C1 segment of cervical spinal cord (tissue), 14 donors: ENCODE data around the gene EFCAB5.
"Not testable (repeated sequence)": the region's sequence is repeated elsewhere in the genome, so short reads cannot be mapped to it uniquely, and the experiment has no call there.

Experiments
- DNase-seq, 14 donors: peaks; one replicate each; lab custom pipeline; 2025; lab: John Stamatoyannopoulos, UW

The EFCAB5 gene

DNA sequence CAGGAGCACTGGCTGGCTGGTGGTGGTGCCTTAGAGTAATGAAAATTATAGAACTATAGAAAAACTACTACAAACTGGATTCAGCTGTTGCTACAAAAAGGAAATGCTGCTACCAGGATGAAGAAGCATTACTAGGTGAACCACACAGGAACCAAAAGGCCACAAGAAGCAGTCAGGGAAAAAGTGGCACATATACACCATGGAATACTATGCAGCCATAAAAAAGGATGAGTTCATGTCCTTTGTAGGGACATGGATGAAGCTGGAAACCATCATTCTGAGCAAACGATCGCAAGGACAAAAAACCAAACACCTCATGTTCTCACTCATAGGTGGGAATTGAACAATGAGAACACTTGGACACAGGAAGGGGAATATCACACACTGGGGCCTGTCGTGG, 5.5 kb upstream of the EFCAB5 start:
- DNase-seq: not testable (repeated sequence)

DNA sequence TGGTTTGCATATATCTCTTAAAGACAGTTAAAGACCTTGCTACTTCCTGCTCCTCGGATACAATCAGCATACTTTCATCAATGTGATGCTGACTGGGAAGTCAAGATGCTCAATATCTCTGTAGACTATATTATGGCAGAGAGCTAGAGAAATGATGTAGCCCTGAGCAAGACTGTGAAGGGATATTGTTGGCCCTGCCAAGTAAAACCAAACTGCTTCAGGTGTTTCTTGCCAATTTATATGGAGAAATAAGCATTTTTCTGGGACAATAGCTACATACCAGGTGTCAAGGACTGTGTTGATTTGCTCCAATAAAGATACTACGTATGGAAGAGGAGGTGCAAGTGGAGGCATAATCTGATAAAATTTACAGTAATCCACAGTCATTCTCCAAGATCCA, 4.7 kb upstream of the EFCAB5 start:
- DNase-seq: no peak

DNA sequence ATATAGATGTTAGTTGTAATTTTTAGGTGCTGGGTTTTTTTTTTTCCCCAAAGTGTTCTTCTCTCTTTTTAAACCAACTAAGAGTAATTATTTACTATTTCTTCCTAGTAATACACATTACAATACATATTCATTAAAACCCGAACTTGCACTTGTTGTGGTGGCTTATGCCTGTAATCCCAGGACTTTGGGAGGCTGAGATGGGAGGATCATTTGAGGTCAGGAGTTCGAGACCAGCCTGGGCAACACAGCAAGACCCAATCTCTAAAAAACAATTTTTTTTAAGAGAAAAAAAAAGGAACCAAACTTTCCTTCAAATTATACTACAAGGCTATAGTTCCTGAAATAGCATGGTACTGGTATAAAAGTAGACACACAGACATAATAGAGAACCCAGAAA, 3.8 kb downstream of the EFCAB5 start:
- no peak for DNase-seq

DNA sequence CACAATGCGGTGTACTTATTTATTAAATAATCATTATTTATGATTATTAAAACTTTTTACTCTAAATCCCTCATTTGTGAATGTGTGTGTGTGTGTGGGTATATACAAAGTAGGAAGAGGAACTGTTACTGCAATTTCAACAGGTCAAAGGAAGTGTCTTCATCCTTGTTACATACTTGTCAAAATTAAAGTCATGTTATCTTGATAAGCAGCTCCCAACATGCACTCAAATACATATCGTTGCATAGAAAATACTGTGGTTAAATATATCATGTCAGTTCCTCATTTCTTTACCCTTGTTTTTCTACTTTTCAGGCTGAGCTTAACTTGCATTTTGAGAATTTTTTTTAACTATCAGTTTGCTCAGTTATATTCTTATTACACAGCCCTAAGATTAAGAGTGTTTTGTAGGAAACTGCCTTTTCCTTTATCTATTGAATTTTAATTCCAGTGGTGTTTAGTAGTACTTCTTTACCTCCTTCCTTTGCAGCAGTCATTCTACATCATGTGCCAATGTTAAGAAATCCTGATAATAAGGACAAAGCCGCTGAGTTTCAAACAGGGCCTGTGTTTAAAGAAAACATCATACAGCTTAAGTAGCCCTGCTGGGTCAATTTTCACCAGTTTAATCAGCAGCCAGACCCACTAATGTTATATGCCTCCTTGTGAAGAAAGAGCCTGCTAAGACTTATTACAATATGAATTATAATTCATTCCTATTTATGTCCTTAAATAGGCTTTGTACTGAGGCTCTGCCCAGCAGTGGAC, 7.2 kb downstream of the EFCAB5 start:
- no peak for DNase-seq

DNA sequence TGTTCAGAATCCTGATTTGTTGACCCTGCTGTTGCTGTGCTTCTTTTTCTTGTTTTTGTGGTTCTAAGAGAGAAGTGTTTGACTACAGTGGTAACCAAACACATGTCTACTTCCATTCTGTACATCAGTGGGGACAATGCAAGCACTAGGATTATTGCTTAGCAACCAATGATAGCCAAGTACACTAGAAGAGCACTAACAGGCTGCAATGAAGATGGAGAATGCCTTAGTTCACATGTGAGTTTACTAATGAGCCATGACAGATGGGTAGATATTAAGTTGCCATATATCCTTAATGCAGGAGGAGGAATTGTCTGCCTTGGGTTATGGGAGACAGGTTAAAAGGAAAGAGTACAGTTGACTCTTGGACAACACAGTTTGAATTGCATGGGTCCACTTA, 8.3 kb downstream of the EFCAB5 start:
- DNase-seq: no peak

DNA sequence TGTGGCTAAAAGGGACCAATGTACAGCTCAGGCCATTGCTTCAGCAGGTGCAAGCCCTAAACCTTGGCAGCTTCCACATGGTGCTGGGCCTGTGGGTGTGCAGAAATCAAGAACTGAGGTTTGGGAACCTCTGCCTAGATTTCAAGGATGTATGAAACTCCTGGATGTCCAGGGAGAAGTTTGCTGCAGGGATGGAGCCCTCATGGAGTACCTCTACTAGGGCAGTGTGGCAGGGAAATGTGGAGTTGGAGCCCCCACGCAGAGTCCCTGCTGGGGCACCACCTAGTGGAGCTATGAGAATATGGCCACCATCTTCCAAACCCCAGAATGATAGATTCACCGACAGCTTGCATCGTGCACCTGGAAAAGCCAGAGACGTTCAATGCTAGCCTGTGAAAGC, 13.0 kb downstream of the EFCAB5 start:
- DNase-seq: no peak

DNA sequence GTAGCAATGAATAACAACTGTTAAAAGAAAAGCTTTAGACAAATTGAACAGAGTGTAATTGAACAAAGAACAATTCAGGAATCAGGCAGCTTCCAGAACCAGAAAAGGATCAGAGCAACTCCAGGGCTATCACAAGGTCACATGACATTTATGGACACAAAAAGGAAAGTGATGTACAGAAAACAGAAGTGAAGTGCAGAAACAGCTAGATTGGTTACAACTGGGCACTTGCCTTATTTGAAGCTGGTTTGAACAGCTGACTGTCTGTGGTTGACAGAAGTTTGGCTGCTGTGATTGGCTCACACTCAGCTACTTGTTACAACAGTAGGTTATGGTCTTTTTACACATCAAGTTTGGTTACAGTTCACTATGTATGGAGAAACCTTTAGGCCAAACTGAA, 14.8 kb downstream of the EFCAB5 start:
- no peak for DNase-seq

DNA sequence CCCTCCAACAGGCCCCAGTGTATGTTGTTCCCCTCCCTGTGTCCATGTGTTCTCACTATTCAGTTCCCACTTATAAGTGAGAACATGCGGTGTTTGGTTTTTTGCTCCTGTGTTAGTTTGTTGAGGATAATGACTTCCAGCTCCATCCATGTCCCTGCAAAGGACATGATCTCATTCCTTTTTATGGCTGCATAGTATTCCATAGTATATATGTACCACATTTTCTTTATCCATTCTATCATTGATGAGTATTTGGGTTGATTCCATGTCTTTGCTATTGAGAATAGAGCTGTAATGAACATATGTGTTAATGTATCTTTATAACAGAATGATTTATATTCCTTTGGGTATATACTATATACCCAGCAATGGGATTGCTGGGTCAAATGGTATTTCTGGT, 16.1 kb downstream of the EFCAB5 start:
- not testable (repeated sequence) for DNase-seq

DNA sequence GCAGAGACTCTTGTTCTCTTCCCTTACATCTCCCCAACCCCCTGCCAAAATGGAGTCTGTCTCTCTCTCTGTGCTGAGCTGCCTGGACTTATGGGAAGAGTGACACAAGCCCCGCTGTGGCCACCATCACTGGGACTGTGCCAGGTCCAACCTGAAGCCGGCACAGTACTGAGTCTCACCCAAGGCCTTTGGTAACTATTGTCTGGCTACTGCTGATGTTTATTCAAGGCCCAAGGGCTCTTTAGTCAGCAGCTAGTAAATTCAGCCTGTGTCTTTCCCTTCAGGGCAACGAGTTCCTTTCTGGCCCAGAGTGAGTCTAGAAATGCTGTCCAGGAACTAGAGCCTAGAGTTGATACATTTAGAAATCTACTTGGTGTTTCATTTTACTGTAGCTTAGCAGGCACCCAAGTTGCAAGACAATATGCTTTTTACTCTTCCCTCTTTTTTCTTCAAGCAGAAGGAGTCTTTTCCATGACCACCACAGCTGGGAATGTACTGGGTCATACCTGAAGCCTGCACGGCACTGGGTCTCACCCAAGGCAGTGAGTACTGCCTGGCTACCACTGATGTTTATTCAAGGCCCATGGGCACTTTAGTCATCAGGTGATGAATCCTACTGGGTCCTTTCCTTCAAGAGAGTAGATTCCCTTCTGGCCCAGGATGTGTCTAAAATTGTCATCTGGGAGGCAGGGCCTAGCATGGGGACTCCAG, 17.7 kb downstream of the EFCAB5 start:
- no peak for DNase-seq

DNA sequence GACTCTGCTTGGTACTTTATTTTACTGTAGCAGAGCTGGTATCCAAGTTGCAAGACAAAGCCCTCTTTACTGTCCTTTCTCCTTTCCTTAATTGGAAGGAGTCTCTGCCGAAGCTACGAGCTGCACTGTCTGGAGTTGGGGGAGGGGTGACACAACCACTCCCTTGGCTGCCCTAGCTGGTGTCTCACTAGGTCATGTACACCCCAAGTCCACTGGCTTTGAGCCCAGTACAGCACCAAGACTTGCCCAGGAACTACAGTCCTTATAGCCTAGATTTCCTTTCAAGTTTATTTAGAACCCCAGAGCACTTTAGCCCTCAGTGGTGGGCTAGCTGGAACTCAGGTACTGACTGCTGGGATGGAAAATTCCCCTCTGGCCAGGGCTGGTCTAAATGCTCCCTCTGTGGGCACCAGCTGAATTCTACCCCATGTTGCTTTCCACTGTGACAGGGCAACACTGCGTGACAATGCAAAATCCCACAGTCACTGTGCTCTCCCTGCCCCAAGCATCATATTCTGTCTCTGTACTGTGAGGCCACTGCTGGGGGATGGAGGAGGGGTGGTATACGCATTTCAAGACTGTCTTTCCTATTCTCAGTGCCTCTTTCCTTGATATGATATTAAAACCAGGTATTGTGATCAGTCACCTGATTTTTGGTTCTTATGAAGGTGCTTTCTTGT, 18.4 kb downstream of the EFCAB5 start:
- no peak for DNase-seq

DNA sequence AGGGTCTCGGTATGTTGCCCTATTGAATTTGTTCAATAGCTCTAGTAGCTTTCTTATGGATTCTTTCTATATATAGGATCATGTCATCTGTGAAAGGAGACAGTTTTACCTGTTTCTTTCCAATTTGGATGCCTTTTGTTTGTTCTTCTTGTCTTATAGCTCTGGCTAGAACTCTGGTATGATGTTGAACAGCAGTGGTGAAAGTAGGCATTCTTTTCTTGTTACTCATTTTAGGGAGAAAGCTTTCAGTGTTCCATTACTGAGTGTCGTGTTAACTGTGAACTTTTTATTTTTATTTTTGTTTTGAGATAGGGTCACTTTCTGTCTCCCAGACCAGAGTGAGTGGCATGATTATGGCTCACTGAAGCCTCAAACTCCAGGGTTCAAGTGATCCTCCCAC, 21.2 kb downstream of the EFCAB5 start:
- DNase-seq: no peak

DNA sequence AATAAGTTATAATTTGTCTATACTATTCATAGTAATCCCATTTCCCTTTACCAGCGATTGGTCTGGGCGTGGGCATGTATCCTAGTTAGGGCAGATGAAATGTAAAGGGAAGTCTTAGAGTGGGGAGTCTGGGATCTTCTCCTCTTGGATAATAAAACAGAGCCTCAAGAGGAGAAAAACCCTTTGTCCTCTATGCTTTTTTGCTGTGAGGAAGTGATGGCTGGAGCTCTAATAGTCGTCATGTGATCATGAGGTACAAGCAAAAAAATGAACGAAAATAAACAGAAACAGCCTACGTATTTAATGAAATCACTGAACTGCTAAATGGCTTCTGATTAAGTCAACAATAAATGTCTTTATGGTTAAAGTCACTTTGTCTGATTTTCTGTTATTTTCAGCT, 26.8 kb downstream of the EFCAB5 start:
- no peak for DNase-seq

DNA sequence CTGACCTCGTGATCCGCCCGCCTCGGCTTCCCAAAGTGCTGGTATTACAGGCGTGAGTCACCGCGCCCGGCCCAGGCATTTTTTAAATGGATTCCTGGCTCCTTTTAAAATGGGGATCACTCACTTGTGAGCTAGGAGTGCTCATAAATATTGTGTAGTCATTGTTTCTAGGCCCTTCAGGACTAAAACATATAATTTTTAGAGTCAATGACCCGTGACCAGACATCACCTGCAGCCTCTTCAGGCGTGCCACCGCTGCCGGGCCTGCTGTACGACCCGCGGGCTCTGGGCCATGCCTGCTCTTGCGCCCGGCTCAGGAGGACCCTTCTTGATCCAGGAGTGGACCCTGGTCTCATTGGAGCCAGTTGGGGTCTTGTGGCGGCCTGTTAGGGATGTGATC, 30.8 kb downstream of the EFCAB5 start:
- DNase-seq: no peak

DNA sequence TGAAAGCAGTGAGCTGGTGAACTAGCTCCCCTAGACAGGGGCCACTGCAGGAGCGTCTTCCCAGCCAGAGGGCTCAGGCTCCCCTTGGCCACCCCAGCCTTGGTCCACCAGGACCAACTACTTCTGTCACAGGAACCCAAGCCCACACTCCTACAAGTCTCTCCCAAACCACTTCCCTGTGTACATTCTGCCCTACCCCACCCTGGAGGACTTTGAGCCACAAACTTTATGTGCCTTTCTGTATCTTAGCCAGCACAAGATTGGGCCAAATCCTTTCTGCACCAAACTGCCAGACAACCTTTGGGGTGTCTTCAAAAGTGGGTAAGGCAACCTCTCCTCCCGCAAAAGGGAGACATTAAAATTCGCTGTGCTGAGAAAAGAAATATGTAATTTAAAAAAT, 31.6 kb downstream of the EFCAB5 start:
- no peak for DNase-seq

DNA sequence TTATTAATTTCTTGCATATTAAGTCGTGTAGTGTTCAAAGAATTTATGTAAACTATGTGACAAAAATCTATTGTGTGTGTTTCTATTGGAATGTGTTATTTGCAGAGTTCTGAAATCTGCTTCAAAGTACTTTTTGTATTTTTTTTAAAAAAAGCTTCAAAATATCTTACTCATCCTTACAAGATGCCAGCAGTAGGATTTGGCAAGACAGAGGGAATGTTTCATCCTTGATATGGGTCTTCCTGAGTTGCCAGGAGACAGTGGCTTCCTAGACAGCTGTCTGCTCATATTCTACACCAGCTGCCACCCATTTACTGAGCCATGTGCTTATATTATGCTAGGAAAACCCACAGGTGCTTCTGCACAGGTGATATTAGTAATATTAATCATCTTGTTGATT, 36.4 kb downstream of the EFCAB5 start:
- no peak for DNase-seq

DNA sequence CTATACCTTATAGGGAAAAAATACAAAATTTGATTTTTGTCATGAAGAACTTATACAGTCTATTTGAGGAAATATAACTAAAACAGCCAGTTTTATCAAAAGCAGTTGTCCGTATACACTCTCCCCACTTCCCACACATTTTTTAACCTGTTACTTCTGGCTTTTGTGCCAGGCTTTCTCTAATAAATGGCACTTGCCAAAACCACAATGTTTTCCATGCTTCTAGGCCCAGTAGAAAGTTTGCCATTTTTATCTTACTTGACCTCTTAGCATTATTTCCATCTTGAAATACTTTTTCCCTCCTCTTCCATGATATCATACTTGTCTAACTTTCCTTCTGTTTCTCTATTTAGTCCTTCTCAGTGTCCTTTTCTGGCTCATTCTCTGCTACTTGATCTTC, 38.8 kb downstream of the EFCAB5 start:
- no peak for DNase-seq

DNA sequence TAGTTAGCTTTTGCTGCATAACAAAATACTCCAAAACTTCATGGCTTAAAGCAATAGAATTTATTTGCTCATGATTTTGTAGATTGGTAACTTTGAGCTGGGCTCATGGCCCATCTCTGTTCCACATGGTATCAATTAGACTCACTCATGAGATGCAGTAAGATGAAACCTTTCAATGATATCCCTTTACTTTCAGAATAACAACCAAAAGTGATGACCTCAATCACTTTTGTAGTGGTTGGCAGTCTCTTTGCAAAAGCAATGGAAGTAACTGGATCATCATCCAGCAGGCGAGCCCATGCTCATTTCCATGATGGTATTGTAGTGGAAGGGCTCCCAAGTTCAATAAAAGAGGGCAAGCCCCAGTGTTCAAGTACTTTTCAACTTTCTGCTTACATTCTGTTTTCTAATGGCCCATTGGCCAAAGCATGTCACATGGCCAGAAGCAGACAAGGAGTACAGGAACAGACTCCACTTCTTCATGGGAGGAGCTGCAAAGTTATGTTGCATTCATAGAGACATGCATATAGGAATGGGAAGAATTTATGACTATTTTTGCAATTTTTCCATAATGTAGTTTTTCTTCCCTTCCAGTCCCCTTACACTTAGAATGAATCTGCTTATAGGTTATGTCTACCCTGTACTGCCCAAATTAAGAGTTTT, 41.7 kb downstream of the EFCAB5 start:
- DNase-seq: no peak

DNA sequence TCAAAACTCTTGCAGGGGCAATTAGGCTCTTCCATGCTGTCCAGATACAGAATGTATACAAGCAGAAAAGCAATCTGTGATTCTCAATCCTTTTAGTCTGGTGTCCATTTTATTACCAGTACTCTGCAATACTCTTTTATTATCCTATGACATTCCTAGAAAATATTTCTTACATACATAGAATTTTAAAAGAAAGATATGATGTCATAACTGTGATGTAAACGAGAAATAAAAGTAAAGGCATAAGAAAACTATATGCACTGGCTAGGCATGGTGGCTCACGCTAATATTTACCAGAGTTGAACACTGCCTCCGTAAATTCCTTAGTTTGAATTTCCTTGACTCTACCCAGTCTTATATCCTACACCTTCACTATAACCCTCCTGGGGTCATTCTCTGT, 55.0 kb downstream of the EFCAB5 start:
- DNase-seq: no peak

DNA sequence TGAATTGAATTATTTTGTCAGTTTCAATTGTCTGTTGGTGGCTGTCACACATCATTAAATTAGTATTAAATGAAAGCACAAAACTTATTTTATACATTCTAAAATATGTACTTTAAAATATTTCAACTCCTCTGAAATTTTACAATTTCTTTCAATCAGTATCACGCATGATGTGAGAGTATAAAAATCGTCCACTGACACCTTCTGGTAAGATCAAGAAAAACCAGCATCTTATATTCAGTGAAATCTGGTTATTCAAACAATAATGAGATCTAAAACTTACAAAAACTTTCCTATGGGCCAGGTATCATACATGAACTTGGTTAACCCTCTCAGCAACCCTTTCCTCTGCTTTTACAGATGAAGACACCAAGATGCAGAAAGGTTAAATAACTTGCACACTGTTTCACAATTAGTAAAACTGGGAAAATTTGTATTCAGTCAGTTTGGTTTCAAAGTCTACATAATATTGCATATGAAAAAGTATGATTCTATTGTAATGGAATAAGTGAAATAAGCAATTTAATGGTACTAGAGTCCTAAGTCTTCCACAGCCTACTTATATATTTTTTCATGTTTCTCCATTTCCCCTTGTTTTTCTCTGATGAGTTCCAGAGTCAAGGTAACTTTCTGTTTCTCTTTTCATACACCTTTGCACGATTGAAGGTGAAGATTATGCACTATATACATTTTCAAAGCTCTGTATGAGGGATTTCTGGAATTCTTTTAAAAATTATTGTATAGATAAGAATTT, 58.7 kb downstream of the EFCAB5 start:
- DNase-seq: no peak

DNA sequence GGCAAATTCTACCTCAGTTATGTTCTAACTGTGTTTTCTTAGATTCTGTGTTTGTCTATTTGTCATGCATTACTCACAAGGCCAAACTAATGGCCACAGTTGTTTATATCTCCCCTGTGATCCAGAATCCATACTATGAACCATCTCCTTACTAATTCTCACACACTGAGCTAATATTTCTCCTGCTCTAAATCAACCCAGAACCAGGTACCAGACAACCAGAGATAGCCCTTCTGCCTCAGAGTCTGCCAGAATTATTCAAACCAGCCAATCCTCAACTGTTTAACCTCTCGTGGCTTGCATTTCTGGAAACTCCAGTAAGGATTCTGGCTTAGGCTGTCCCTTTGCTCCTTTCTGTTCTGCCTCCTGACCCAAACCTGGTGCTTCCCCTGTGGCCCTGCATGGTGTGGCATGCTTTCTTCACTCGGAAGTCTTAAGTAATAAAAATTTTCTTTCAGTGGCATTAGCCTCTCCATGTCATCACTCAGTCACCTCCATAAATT, 59.4 kb downstream of the EFCAB5 start:
- DNase-seq: no peak

DNA sequence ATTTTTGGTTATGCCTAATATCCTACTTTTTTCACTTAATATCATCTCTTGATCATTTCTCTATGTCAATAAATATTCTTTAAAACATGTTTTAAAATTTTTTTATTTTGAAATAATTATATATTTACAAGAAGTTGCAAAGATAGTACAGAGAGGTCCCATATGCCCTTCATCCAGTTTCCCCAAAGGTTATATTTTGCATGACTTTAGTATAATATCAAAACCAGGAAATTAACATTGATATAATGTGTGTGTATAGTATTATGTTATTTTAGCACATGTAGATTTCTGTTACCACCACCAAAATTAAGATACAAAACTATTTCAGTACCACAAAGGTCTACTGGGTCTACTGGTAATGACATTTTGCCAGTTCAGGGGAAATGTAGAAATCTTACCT, 60.7 kb downstream of the EFCAB5 start:
- DNase-seq: no peak
